OCI-LY7 (cell line): Measurements from ENCODE around the gene DPF3. TPM values are rescaled to one million over a fixed set of nuclear protein-coding genes. Genes with fewer than 3 reads are reported as not detected.

ENCODE experiments used
- BruUV-seq: library from RNA; stranded (reverse); fragments of 400-500 nt; replicated peaks from 2 replicates; lab custom pipeline; 2021; lab: Mats Ljungman, UMichigan
- CTCF ChIA-PET: fragments of 300-600 bp; sonication (Branson Sonifier 250); formaldehyde crosslinking; loops from one replicate; lab custom pipeline; 2022; ENCODE audit warnings: antibody characterized with exemption; ENCODE audit not compliant: unreplicated experiment; lab: Charles Lee
- POLR2A ChIA-PET: fragments of 300-600 bp; sonication (Branson Sonifier 250); formaldehyde crosslinking; loops from one replicate; lab custom pipeline; 2022; ENCODE audit warnings: antibody characterized with exemption; lab: Charles Lee
- DNase-seq: peaks from one replicate; pipeline ENCODE4 v3.0.0-alpha.2; 2015; ENCODE audit warnings: low spot score
- H2AFZ ChIP-seq: fragments of 200-600 bp; sonication (generic), shearing (Covaris generic); 2 replicates; pipeline ENCODE4 v1.6.1; 2014; ENCODE audit warnings: mild to moderate bottlenecking, antibody characterized with exemption, low read length, moderate library complexity
- H3K27ac ChIP-seq: fragments of 200-600 bp; sonication (generic); 2 replicates; pipeline ENCODE4 v1.5.1; 2014; ENCODE audit warnings: mixed run types, low read depth, mild to moderate bottlenecking, moderate library complexity, low read length, inconsistent platforms; ENCODE audit not compliant: poor library complexity, severe bottlenecking
- H3K36me3 ChIP-seq: fragments of 200-600 bp; sonication (generic); 2 replicates; pipeline ENCODE4 v1.6.1; 2014; ENCODE audit warnings: mild to moderate bottlenecking, antibody characterized with exemption, low read length, moderate library complexity, mixed read lengths; ENCODE audit not compliant: insufficient read depth
- H3K4me1 ChIP-seq: fragments of 200-600 bp; sonication (generic); 2 replicates; pipeline ENCODE4 v1.5.1; 2014; ENCODE audit warnings: mild to moderate bottlenecking, low read length; ENCODE audit not compliant: insufficient read depth, poor library complexity, severe bottlenecking
- H3K4me2 ChIP-seq: fragments of 200-600 bp; sonication (generic); 2 replicates; pipeline ENCODE4 v1.6.1; 2014; ENCODE audit warnings: mild to moderate bottlenecking, low read length
- H3K4me3 ChIP-seq: fragments of 200-600 bp; sonication (generic); 2 replicates; pipeline ENCODE4 v1.5.1; 2014; ENCODE audit warnings: mild to moderate bottlenecking, low read depth, low read length; ENCODE audit not compliant: poor library complexity, severe bottlenecking
- H3K79me2 ChIP-seq: fragments of 200-600 bp; sonication (generic); 2 replicates; pipeline ENCODE4 v1.6.1; 2016; ENCODE audit warnings: low read depth, mild to moderate bottlenecking, low read length, moderate library complexity, mixed read lengths; ENCODE audit not compliant: insufficient read depth
- H3K9me2 ChIP-seq: fragments of 200-600 bp; sonication (generic); 2 replicates; pipeline ENCODE4 v1.6.1; 2016; ENCODE audit warnings: mild to moderate bottlenecking, low read length, mixed read lengths; ENCODE audit not compliant: insufficient read depth
- H3K9me3 ChIP-seq: fragments of 200-600 bp; sonication (generic); 2 replicates; pipeline ENCODE4 v1.6.1; 2014; ENCODE audit warnings: mild to moderate bottlenecking, mixed run types, low read length, mixed read lengths
- H4K20me1 ChIP-seq: fragments of 200-600 bp; sonication (generic); 2 replicates; pipeline ENCODE4 v1.6.1; 2014; ENCODE audit warnings: mild to moderate bottlenecking, antibody characterized with exemption, low read length, moderate library complexity, mixed read lengths; ENCODE audit not compliant: insufficient read depth
- EZH2phosphoT487 ChIP-seq: fragments of 200-600 bp; sonication (generic); IDR thresholded peaks from 2 replicates; pipeline ENCODE4 v1.6.1; 2018; ENCODE audit warnings: low read depth, borderline replicate concordance, mild to moderate bottlenecking, mixed run types, antibody characterized with exemption, low read length, moderate library complexity, mixed read lengths
- intact Hi-C: fragments of 100-400 bp; cut with micrococcal nuclease; formaldehyde crosslinking; loops from one replicate; pipeline ENCODE4 v1.10.0; 2022; ENCODE audit not compliant: unreplicated experiment
- total RNA-seq, 2 experiments: library from RNA; depleted of rRNA in 1 of 2; stranded (reverse); fragments of >200 nt in 1 of 2; shearing (Covaris generic) in 1 of 2; gene quantifications; 2 replicates each; pipeline ENCODE4 v1.2.3, GENCODE V29; 2014 to 2022
- TF ChIP-seq, protein P1 (sequence below): fragments of 200-600 bp; sonication (generic); conservative IDR thresholded peaks from 2 replicates; pipeline ENCODE4 v1.5.1; 2014; ENCODE audit warnings: mild to moderate bottlenecking, antibody characterized with exemption, low read length, moderate library complexity, mixed read lengths

DPF3 gene
- total RNA-seq, 2 experiments from 2014 or later = 0.42 TPM; not detected in 1

DNA sequence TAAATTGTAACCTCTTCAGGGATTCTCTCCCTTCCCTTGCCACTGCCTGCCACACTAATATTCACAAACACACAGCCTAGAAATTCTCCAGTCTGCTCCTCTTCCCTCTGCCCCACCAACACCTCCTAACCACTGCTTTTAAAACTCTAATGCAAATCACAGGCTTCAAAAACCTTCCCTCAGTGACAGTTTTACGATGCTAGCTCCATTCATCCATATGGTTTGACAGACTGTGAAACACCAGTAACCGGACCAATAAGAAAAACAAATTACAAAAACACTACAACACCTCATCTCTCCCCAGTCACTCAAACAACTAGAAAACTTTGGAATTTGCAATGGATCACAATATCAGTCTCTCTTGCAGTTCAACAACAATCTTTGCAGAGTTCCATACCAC, 5.7 kb downstream of the DPF3 start:
- ChIA-PET POLR2A (interaction anchor here (1.2 kb wide), 1 partner anchor 10 kb away, joined by 3 read pairs; no protein-coding TSS in a partner anchor), CTCF (no interaction called here)
- intact Hi-C loops = no loop called here
- peaks cover 13% of the 10 kb centered on the region for H3K4me1 ChIP-seq
- H4K20me1 ChIP-seq = no peaks in the 10 kb centered on the region
- H3K79me2 ChIP-seq = no peaks in the 10 kb centered on the region
- H3K27ac ChIP-seq = no peak overlapping the region
- H3K9me3 ChIP-seq = no peaks in the 10 kb centered on the region
- no peak overlapping the region for H2AFZ ChIP-seq
- DNase-seq = no peak
- H3K9me2 ChIP-seq = no peaks in the 10 kb centered on the region
- no peaks in the 10 kb centered on the region for H3K36me3 ChIP-seq
- TF ChIP-seq, protein P1, sequence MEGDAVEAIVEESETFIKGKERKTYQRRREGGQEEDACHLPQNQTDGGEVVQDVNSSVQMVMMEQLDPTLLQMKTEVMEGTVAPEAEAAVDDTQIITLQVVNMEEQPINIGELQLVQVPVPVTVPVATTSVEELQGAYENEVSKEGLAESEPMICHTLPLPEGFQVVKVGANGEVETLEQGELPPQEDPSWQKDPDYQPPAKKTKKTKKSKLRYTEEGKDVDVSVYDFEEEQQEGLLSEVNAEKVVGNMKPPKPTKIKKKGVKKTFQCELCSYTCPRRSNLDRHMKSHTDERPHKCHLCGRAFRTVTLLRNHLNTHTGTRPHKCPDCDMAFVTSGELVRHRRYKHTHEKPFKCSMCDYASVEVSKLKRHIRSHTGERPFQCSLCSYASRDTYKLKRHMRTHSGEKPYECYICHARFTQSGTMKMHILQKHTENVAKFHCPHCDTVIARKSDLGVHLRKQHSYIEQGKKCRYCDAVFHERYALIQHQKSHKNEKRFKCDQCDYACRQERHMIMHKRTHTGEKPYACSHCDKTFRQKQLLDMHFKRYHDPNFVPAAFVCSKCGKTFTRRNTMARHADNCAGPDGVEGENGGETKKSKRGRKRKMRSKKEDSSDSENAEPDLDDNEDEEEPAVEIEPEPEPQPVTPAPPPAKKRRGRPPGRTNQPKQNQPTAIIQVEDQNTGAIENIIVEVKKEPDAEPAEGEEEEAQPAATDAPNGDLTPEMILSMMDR = no peak
- no peak for TF ChIP-seq EZH2phosphoT487
- no peak overlapping the region for H3K4me2 ChIP-seq
- no TSS peak for BruUV-seq
- no peak overlapping the region for H3K4me3 ChIP-seq

DNA sequence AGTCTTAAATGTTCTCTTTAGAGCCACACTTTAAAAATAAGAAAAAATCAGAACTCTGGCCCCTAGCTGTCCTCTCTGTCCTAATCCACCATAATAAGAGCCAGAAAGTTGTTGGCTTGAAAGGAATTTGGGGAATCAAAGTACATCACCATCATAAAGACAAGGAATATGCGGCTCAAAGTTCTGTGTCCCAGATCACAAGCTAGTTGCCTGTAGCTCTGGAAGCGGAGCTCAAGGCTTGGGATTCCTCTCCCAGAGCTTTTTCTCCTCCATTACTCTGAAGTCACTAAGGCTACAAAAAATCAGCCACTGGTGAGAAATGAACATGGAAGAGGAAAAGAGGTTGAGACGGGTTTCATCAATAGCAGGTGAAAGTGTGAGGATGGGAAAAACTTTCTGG, 6.4 kb downstream of the DPF3 start:
- H3K79me2 ChIP-seq = no peaks in the 10 kb centered on the region
- no TSS peak for BruUV-seq
- H3K9me2 ChIP-seq = no peaks in the 10 kb centered on the region
- ChIA-PET POLR2A (interaction anchor here (1.2 kb wide), 1 partner anchor 11 kb away, joined by 3 read pairs; no protein-coding TSS in a partner anchor), CTCF (no interaction called here)
- no peaks in the 10 kb centered on the region for H3K36me3 ChIP-seq
- H3K4me3 ChIP-seq = no peak overlapping the region
- no peak overlapping the region for H3K4me2 ChIP-seq
- TF ChIP-seq, protein P1 = no peak
- no peak for TF ChIP-seq EZH2phosphoT487
- no peaks in the 10 kb centered on the region for H3K9me3 ChIP-seq
- no peak for DNase-seq
- no peak overlapping the region for H3K27ac ChIP-seq
- intact Hi-C loops = no loop called here
- H4K20me1 ChIP-seq = no peaks in the 10 kb centered on the region
- H2AFZ ChIP-seq = no peak overlapping the region
- peaks cover 7% of the 10 kb centered on the region for H3K4me1 ChIP-seq

DNA sequence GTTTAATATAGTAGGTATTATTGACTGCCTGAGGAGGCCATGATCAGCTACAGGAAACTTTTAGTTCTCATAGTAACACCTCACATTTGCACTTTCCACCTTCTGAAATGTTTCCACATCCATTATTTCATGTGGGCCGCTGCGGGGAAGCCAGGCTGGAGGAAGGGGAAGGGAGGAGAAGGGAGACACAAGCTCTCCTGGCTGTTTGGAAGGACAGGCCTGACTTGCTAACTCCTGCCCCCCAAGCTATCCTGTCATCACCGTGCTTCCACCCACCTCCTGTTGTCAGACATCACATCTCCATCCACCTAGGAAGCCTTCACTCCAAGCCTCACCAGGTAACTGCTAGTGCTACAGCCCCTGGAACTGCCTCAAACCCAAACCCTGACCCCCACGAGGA, 9.5 kb downstream of the DPF3 start:
- no peaks in the 10 kb centered on the region for H3K79me2 ChIP-seq
- POLR2A ChIA-PET = interaction anchor here (0.6 kb wide), 1 partner anchor 301 kb away, joined by 5 read pairs; no protein-coding TSS in a partner anchor
- no peak for DNase-seq

More for the DNA sequence above, 9.5 kb downstream of the DPF3 start:
- Histone ChIP-seq H2AFZ (no peak overlapping the region), H3K4me1 (no peaks in the 10 kb centered on the region), H3K9me2 (no peaks in the 10 kb centered on the region), H3K4me3 (no peak overlapping the region), H3K27ac (no peak overlapping the region), H3K9me3 (no peaks in the 10 kb centered on the region), H3K36me3 (no peaks in the 10 kb centered on the region), H4K20me1 (no peaks in the 10 kb centered on the region), H3K4me2 (no peak overlapping the region)
- intact Hi-C loops = no loop called here
- TF ChIP-seq EZH2phosphoT487 = no peak
- TF ChIP-seq, protein P1 = no peak
- BruUV-seq = no TSS peak
- CTCF ChIA-PET = no interaction called here
